ENCODE data around the gene HTT-AS. TPM values are rescaled to one million over a fixed set of nuclear protein-coding genes. Genes with fewer than 3 reads are reported as not detected.

Gene HTT-AS
- total and polyA plus RNA-seq, 2 of the 8 experiments (the other 6 are each of a cell fraction or from before 2014, with no cell fraction given): not detected

- no peak overlapping the region for H2BK12ac ChIP-seq (ENCODE audit: low read depth, low read length)
- FAIRE-seq: no peak
These were observed 17.1 kb upstream of the HTT-AS start for GRCh38 chr4:3091464-3091863.

More at GRCh38 chr4:3091464-3091863, 17.1 kb upstream of the HTT-AS start:
- ChIA-PET CTCF (ENCODE audit: partially characterized antibody) (interaction anchor here (0.6 kb wide), 1 partner anchor 13 kb away, joined by 3 read pairs; no protein-coding TSS in a partner anchor), POLR2A (ENCODE audit: partially characterized antibody) (no interaction called here)
- Histone ChIP-seq H3K27me3 (replicated peaks in 1 of 4; ENCODE audit: control insufficient read depth in 3 of 4, extremely low read depth in 1 of 4, insufficient read depth in 3 of 4, low read length in 3 of 4) (no peaks in the 10 kb centered on the region), H3K79me2 (ENCODE audit: control insufficient read depth in 1 of 2, insufficient read depth in 2 of 2, low read length in 2 of 2) (peaks cover 0 to 12% of the 10 kb centered on the region in 2 experiments; a peak in 2 of 4 replicates), H3K56ac (replicated peaks; ENCODE audit: insufficient read length, low read depth, low read length) (no peak overlapping the region), H3K4me2 (ENCODE audit: insufficient read depth in 1 of 2, low read depth in 2 of 2, low read length in 2 of 2) (no peak overlapping the region), H3K4me1 (replicated peaks in 1 of 4; ENCODE audit: control insufficient read depth in 3 of 4, insufficient read depth in 4 of 4, low read length in 3 of 4) (no peaks in the 10 kb centered on the region), H3K4me3 (ENCODE audit: extremely low read depth in 1 of 4, insufficient read depth in 2 of 4, low read depth in 3 of 4, low read length in 4 of 4) (no peak overlapping the region), H2BK15ac (ENCODE audit: low read length) (no peak overlapping the region), H3K23me2 (ENCODE audit: low read depth, low read length) (no peaks in the 10 kb centered on the region), H2BK5ac (ENCODE audit: low read depth, low read length) (no peak overlapping the region), H2AFZ (ENCODE audit: low read length) (no peak overlapping the region), H2AK5ac (ENCODE audit: low read depth, low read length) (no peak overlapping the region), H3K18ac (ENCODE audit: extremely low read depth, low read length) (no peak overlapping the region), H3K9ac (replicated peaks in 1 of 4; ENCODE audit: extremely low read depth in 1 of 4, low read depth in 3 of 4, low read length in 3 of 4) (no peak overlapping the region), H4K5ac (ENCODE audit: insufficient read length, low read depth, low read length) (no peak overlapping the region), H3K14ac (ENCODE audit: insufficient read length) (no peak overlapping the region), H3K79me1 (ENCODE audit: low read depth, low read length) (no peaks in the 10 kb centered on the region), H3K4ac (replicated peaks; ENCODE audit: insufficient read length, low read depth, low read length) (no peak overlapping the region), H3K27ac (ENCODE audit: low read depth, low read length) (no peak overlapping the region), H3K23ac (ENCODE audit: insufficient read length) (no peak overlapping the region), H3K9me3 (ENCODE audit: insufficient read depth in 2 of 2, low read depth in 1 of 2, low read length in 1 of 2) (peaks cover 2 to 13% of the 10 kb centered on the region in 2 experiments; a peak in 1 of 4 replicates), H3K36me3 (ENCODE audit: control insufficient read depth in 2 of 4, insufficient read depth in 4 of 4, low read length in 3 of 4) (peaks cover 0 to 36% (median 16%) of the 10 kb centered on the region in 4 experiments; a peak in 5 of 8 replicates), H4K20me1 (replicated peaks in 1 of 2; ENCODE audit: control insufficient read depth in 1 of 2, insufficient read depth in 2 of 2, low read length in 2 of 2) (no peaks in the 10 kb centered on the region), H4K91ac (replicated peaks; ENCODE audit: insufficient read length, low read length) (no peak overlapping the region), H4K8ac (ENCODE audit: extremely low read depth, insufficient read depth, low read length) (no peak overlapping the region), H2BK120ac (replicated peaks; ENCODE audit: low read depth, low read length) (no peak overlapping the region), H2BK20ac (ENCODE audit: low read length) (no peak overlapping the region)
- TF ChIP-seq ATF3 (IDR thresholded peaks at IDR 0.05; ENCODE audit: insufficient read depth, low read depth, low read length): no peak
- no peak for TF ChIP-seq SIX5 (IDR thresholded peaks at IDR 0.05; ENCODE audit: low read depth, low read length)
- no peak for TF ChIP-seq TAF1 (IDR thresholded peaks at IDR 0.05; ENCODE audit: low read depth, low read length)
- TF ChIP-seq SP1 (IDR thresholded peaks at IDR 0.05; ENCODE audit: low read depth, low read length): no peak
- TF ChIP-seq POLR2A (IDR thresholded peaks at IDR 0.05; ENCODE audit: control extremely low read depth in 1 of 2, low read depth in 2 of 2, low read length in 2 of 2): no peak
- WGBS, 2 experiments (ENCODE audit: extremely low coverage in 1 of 2, insufficient coverage in 1 of 2, insufficient read length in 1 of 2, insufficient replicate concordance in 2 of 2, low coverage in 1 of 2, low lambda C conversion rate in 2 of 2, missing lambda C conversion rate in 1 of 2): 76% methylated on average over 5 of the region's 5 CpGs; no CpG with 5 or more reads in 1 of the 2 experiments
- DNase-seq (ENCODE audit: low read depth in 1 of 2, low spot score in 2 of 2): no peak
